Left ventricle myocardium superior (tissue), 1 donor: ENCODE data around the gene PLAC1. TPM values are rescaled to one million over a fixed set of nuclear protein-coding genes. Genes with fewer than 3 reads are reported as not detected.
A peak's percentile ranks its signal among the peaks of the same experiment; 100 is the strongest.

Experiments
- ATAC-seq: fragments of 200-7000 bp; cut with Tn5 transposase; one replicate; pipeline ENCODE4 v1.9.1; 2020; ENCODE audit warnings: mild to moderate bottlenecking, moderate library complexity
- DNase-seq: peaks from one replicate; pipeline ENCODE4 v3.0.0-alpha.2; 2020
- intact Hi-C: fragments of 100-400 bp; cut with micrococcal nuclease; formaldehyde crosslinking; loops from one replicate; pipeline ENCODE4 v1.11.0; 2022
- long read RNA-seq: library from polyadenylated mRNA; unstranded; transcript quantifications from one replicate; pipeline ENCODE4 v2.0.0, GENCODE V29; 2021
- total RNA-seq: library from RNA; stranded (reverse); fragmentation: NEBNext Ultra II Directional; extraction: Animal tissue kit (Norgen Biotek cat#: 25700); gene quantifications from one replicate; pipeline ENCODE4 v1.2.1, GENCODE V29; 2021
- donor health status: DM: no; HTN: yes; CAD: no; lungs with severe emphysema.

The PLAC1 gene, protein sequence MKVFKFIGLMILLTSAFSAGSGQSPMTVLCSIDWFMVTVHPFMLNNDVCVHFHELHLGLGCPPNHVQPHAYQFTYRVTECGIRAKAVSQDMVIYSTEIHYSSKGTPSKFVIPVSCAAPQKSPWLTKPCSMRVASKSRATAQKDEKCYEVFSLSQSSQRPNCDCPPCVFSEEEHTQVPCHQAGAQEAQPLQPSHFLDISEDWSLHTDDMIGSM
- not detected for total RNA-seq
- long read RNA-seq = 0 reads

- no peak for ATAC-seq
- no peak for DNase-seq
- intact Hi-C loops = no loop called here
Observed at GRCh38 chrX:134658002-134658759, at the start of gene PLAC1. Gene PLAC1 (minus strand): TSS chrX:134658471. CDS start chrX:134566682, 91,789 bp downstream.

DNA sequence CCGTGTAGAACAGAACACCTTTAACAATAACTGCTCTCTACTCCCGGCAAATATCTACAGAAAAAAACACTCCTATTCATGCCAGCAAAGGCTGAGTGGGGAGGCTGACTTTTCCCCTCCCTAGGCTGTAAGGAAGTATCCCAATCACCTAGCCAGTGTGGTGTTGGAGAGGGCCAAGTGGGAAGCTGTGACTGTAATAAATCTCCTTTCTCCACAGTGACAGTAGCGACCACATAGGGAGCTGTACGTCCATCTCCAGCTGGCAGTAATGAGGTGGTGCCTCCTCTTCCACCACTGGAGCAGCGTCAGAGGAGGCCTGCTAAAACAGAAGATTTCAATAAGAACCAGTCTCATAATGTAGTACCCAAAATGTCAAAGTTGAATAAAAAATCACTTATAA lies 47.9 kb upstream of the PLAC1 start:
- ATAC-seq = no peak
- intact Hi-C loops = no loop called here

GRCh38 chrX:134695999-134696398 lies 37.7 kb upstream of the PLAC1 start:
- intact Hi-C loops = no loop called here
- DNase-seq = no peak
- no peak for ATAC-seq

More for the DNA sequence above, 47.9 kb upstream of the PLAC1 start:
- no peak for DNase-seq

DNA sequence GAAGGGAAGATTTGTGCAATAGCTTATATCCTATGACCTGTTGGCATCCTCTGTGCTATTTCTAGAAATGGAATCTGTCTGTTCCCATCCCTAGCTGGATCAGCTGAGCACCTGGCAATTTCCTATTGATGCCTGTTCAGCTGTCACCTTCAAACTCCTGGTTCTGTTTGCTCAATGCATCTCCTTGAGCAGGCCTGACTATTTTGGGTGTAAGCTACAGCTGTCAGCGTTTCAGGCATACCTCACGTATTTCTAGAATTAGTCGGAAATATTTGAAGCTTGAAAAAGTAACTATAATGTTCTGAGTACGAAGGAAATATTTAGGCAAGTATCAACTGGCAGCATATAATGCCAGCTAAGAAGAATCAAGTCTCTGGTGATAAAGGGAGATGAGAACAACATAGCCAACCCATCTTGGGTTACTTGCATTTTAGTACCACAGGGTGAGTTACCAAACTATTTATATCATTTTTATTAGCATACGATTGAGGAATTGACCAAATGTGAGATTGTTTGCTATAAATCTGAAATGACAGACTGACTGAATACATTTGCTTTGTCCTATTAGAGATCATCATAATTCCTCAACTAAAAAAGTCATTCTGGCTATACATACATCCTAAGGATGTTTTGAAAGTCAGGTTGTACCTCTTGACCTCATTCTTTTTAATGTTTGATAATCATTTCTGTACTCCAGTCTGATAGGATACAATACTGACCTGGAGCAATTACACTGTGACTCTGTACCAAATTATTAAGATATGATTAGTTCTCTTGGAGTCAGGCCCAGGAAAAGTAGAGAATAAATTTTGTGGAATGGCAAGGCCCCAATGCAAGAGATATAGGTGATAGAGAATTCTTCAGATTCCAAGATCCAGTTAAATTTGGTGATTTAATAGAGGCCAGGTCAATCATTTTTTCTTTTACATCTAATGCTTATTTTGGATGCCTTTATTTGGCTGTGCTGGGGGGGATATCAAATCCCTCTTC lies 36.4 kb upstream of the PLAC1 start:
- DNase-seq = no peak
- ATAC-seq = no peak
- intact Hi-C loops = no loop called here

DNA sequence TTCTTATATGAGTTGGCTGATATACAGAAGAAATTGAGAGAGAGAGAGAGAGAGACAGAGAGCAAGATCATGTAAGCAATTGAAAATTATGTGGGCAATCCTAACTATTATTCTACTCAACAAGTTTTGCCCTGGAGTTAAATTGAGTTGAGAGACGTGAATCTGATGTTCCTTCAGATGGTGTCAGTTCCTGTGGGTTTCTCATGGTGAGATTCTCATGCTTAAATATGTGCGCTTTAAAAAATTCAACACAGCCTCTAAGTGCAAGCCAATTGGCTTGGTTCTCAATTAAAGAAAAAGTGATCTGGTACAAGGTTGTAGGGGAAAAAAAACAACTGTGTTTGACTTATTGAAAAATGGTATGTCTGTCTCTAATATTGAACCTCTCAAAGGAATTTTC lies 35.4 kb upstream of the PLAC1 start:
- no peak for ATAC-seq

GRCh38 chrX:134692990-134693389 lies 34.7 kb upstream of the PLAC1 start:
- ATAC-seq (no peak), DNase-seq (no peak)
- intact Hi-C loops = no loop called here

More for the DNA sequence above, 35.4 kb upstream of the PLAC1 start:
- intact Hi-C loops = no loop called here
- no peak for DNase-seq

DNA sequence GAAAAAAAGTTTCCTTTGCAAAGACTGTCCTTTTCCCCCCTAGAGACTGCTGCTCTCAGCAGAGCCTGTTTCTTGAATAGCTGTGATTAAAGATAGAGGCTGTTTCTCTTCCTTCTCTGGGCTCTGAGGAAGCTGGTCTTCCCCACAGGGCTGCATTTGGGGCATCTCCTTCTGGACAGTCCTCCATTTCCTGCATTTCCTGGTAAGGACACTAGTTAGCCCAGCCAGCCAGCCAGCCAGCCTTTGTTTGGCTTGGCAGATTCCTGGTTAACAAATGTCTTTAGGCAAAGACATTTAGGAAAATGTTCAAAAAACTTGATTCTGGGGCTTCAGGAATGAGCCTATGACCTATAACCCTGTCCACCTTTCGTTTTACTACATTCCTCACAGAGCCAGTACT lies 34.0 kb upstream of the PLAC1 start:
- no peak for ATAC-seq
- DNase-seq = no peak
- intact Hi-C loops = no loop called here

GRCh38 chrX:134691453-134691852 lies 33.2 kb upstream of the PLAC1 start:
- DNase-seq = no peak
- intact Hi-C loops = no loop called here
- no peak for ATAC-seq

DNA sequence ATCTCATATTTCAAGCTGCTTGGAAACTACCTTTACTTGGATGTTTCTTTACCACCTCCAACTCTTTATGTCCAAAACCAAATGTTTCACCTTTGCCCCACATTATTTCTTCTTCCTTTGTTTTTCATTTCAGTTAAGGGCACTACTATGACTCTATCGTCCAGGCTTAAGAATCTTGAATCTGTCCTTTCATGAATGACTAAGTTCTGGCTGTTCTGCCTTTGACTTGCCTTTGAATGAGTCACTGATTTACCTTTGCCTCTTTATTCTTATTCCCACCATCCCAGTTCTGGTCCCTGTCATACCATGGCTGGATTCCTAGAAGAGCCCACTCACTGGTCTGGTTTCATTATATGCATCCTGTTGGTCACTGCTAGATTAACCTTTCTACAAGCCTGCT lies 30.6 kb upstream of the PLAC1 start:
- intact Hi-C loops = no loop called here
- DNase-seq (no peak), ATAC-seq (no peak)

DNA sequence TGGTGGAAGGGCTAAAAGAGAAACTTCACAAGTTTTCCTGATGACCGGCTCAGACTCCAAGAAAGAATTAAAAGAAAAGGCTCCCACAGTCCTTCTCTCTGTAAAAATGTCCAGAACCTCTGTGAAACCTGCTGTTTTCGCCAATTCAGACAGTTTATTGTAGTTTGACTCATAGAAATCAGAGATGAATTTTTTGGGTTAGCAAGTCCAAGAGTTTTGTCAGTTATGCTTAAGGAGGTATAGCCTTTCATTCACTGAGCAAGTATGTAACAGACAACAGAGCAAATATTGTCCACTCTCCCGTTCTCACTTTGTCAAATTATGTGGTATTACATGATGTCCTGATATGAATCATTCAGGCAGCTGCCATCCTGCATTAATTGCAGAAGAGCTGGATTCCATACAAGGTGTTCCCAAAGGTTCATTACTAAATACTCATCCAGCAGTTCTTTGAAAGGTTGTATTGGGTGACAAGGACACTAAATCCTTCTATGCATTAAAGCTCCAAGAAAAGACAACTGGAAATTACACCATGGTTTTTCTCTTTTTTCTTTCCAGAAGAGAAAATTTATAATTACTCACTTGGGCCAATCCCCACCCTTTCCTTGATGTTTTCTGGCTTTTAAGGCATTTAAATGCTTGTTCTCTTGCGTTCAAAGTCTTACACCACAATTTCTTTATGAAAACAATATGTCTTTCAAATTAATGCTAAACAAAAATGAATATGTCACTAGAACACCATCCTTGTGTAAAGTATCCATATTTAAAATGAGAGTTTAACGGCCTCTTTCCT lies 30.0 kb upstream of the PLAC1 start:
- DNase-seq = no peak
- intact Hi-C loops = no loop called here
- ATAC-seq = no peak

GRCh38 chrX:134685668-134686067 lies 27.4 kb upstream of the PLAC1 start:
- ATAC-seq (no peak), DNase-seq (no peak)
- intact Hi-C loops = no loop called here

DNA sequence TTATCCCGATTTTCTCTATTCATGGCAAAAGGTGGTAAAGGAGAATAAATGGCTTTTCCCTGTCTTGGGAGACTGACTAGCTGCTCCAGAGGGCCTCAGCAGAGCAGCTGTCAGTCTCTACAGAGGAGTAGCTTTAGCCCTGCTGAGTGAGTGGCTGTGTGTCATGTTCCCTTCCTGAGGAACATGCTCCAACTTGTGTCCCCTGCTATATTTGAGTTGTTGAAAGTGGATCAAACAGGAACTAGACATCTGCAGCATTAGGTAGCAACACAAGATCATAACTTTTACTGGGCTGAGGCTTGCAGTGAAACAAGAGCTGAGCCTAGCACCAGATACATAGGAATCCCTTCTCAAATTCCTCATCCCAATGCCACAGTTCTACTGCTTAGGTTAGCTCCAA lies 26.7 kb upstream of the PLAC1 start:
- ATAC-seq = no peak

GRCh38 chrX:134683351-134684005 lies 25.2 kb upstream of the PLAC1 start:
- intact Hi-C loops = no loop called here
- ATAC-seq (no peak), DNase-seq (no peak)

More for the DNA sequence above, 26.7 kb upstream of the PLAC1 start:
- no peak for DNase-seq
- intact Hi-C loops = no loop called here

DNA sequence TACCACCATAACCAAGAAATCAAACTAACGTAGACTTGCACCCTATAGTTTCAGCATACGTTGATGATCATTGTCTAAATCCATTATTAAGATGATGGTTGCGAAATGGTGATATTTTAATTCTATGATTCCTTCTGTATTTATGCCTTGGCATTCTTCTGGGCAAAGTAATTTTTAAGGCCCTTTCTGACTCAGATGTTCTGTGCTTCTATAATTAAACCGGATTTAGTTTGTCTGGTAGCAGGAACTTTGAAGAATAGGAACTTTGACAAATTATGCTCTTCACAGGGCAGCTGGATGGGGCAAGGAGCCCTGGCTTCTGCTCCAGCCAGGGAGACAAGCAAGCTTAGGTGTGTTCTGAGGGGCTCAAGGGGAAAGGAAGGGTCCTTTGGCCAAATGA lies 23.8 kb upstream of the PLAC1 start:
- no peak for ATAC-seq
- intact Hi-C loops = no loop called here
- no peak for DNase-seq

GRCh38 chrX:134679644-134680043 lies 21.4 kb upstream of the PLAC1 start:
- DNase-seq (no peak), ATAC-seq (no peak)
- intact Hi-C loops = no loop called here

- DNase-seq (no peak), ATAC-seq (peak; percentile 39)
- intact Hi-C loops = no loop called here
Observed at GRCh38 chrX:134679221-134679620, 20.9 kb upstream of the PLAC1 start.

- intact Hi-C loops = no loop called here
- no peak for ATAC-seq
Observed at GRCh38 chrX:134677332-134677731, 19.1 kb upstream of the PLAC1 start.

GRCh38 chrX:134676436-134676835 lies 18.2 kb upstream of the PLAC1 start:
- ATAC-seq (no peak), DNase-seq (no peak)
- intact Hi-C loops = no loop called here

More at GRCh38 chrX:134677332-134677731, 19.1 kb upstream of the PLAC1 start:
- DNase-seq = no peak
